ENCODE data around the gene SUDS3. TPM values are rescaled to one million over a fixed set of nuclear protein-coding genes. Genes with fewer than 3 reads are reported as not detected.

SUDS3 gene
- polyA plus RNA-seq, 1 donor from 2014 or later, result 67.9 TPM

- Histone ChIP-seq H3K79me2 (replicated peaks; ENCODE audit: insufficient read depth, low read length) (no peaks in the 10 kb centered on the region), H3K9me2 (ENCODE audit: insufficient read depth, low read length) (no peaks in the 10 kb centered on the region), H3K27ac (ENCODE audit: low read length) (no peak overlapping the region), H4K20me1 (ENCODE audit: insufficient read depth) (no peaks in the 10 kb centered on the region), H3K9me3 (ENCODE audit: low read length) (no peaks in the 10 kb centered on the region), H3K36me3 (ENCODE audit: insufficient read depth, low read length) (no peaks in the 10 kb centered on the region), H3K4me2 (ENCODE audit: low read length) (no peak overlapping the region), H3K27me3 (ENCODE audit: insufficient read depth, low read depth, low read length) (no peaks in the 10 kb centered on the region), H2AFZ (ENCODE audit: low read depth, low read length) (no peak overlapping the region), H3K4me3 (ENCODE audit: low read length) (no peak overlapping the region), H3K9ac (ENCODE audit: low read length) (no peak overlapping the region), H3F3A (ENCODE audit: insufficient read depth, low read length, poor library complexity, severe bottlenecking) (no peaks in the 10 kb centered on the region)
- TF ChIP-seq RAD21 (conservative IDR thresholded peaks at IDR 0.05), result no peak
- TF ChIP-seq MXI1 (conservative IDR thresholded peaks at IDR 0.05; ENCODE audit: poor library complexity, severe bottlenecking), result no peak
- no peak for TF ChIP-seq CTCF (IDR thresholded peaks at IDR 0.05; ENCODE audit: poor library complexity, severe bottlenecking)
- TF ChIP-seq EZH2 (IDR thresholded peaks at IDR 0.05; ENCODE audit: borderline replicate concordance, insufficient read depth, low read length, poor library complexity, severe bottlenecking), result no peak
- TF ChIP-seq TAF1 (IDR thresholded peaks at IDR 0.05; ENCODE audit: low read depth), result no peak
- no peak for TF ChIP-seq REST (IDR thresholded peaks at IDR 0.05; ENCODE audit: borderline replicate concordance)
Measured at GRCh38 chr12:118439068-118439467, 62.7 kb downstream of the SUDS3 start.

- Histone ChIP-seq H3K4me2 (ENCODE audit: low read length) (no peak overlapping the region), H3K79me2 (replicated peaks; ENCODE audit: insufficient read depth, low read length) (no peaks in the 10 kb centered on the region), H3K27me3 (ENCODE audit: insufficient read depth, low read depth, low read length) (no peaks in the 10 kb centered on the region), H3K9me3 (ENCODE audit: low read length) (no peaks in the 10 kb centered on the region), H3K27ac (ENCODE audit: low read length) (no peak overlapping the region), H3F3A (ENCODE audit: insufficient read depth, low read length, poor library complexity, severe bottlenecking) (no peaks in the 10 kb centered on the region), H3K4me3 (ENCODE audit: low read length) (no peak overlapping the region), H3K9me2 (ENCODE audit: insufficient read depth, low read length) (no peaks in the 10 kb centered on the region), H3K36me3 (ENCODE audit: insufficient read depth, low read length) (no peaks in the 10 kb centered on the region), H2AFZ (ENCODE audit: low read depth, low read length) (no peak overlapping the region), H3K9ac (ENCODE audit: low read length) (no peak overlapping the region), H4K20me1 (ENCODE audit: insufficient read depth) (no peaks in the 10 kb centered on the region)
- TF ChIP-seq TAF1 (IDR thresholded peaks at IDR 0.05; ENCODE audit: low read depth), result no peak
- TF ChIP-seq MXI1 (conservative IDR thresholded peaks at IDR 0.05; ENCODE audit: poor library complexity, severe bottlenecking), result no peak
- no peak for TF ChIP-seq RAD21 (conservative IDR thresholded peaks at IDR 0.05)
- TF ChIP-seq REST (IDR thresholded peaks at IDR 0.05; ENCODE audit: borderline replicate concordance), result no peak
- no peak for TF ChIP-seq EZH2 (IDR thresholded peaks at IDR 0.05; ENCODE audit: borderline replicate concordance, insufficient read depth, low read length, poor library complexity, severe bottlenecking)
- TF ChIP-seq POLR2AphosphoS5 (IDR thresholded peaks at IDR 0.05), result no peak
- no peak for TF ChIP-seq SMC3 (conservative IDR thresholded peaks at IDR 0.05; ENCODE audit: poor library complexity)
- TF ChIP-seq CTCF (IDR thresholded peaks at IDR 0.05; ENCODE audit: poor library complexity, severe bottlenecking), result no peak
- TF ChIP-seq EP300 (conservative IDR thresholded peaks at IDR 0.05; ENCODE audit: poor library complexity, severe bottlenecking), result no peak
Measured at GRCh38 chr12:118446247-118446646, 69.9 kb downstream of the SUDS3 start.

Data from neural cell (in vitro differentiated cells).